HG03354 (cell line): ENCODE results near the gene SYNE2.
A peak's percentile ranks its signal among the peaks of the same experiment; 100 is the strongest.

Source experiments
- ATAC-seq: cut with Tn5 transposase; IDR thresholded peaks from one replicate; pipeline ENCODE4 v1.9.1; 2021; ENCODE audit warnings: mild to moderate bottlenecking; ENCODE audit not compliant: unreplicated experiment, poor library complexity, severe bottlenecking

SYNE2 gene

DNA sequence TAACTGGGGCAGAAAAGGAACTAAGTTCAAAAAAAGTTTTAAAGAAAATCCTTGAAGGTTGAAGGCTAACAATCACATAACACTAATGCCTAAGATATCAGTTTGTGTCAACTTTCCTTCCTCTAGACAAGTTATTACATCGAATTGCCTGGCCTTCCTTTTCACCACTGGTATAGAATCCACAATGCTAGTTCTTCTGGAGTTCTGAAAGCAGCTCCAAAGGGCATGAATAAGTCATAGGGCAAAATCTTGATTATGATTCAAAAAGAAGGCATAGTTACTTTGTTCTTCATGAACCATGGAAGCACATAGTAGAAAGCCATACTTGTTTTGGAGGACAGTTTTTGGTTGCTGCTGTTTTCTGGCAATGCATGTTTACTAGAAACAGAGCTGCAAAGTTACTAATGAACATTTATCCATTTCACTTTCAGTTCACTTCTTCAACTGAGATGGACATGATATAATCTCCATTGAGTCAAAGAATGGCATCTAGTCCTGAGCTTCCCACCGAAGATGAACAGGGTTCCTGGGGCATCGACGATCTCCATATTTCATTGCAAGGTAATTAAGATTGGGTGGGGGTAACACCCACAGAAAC is 56.0 kb downstream of the SYNE2 start:
- ATAC-seq: no peak

DNA sequence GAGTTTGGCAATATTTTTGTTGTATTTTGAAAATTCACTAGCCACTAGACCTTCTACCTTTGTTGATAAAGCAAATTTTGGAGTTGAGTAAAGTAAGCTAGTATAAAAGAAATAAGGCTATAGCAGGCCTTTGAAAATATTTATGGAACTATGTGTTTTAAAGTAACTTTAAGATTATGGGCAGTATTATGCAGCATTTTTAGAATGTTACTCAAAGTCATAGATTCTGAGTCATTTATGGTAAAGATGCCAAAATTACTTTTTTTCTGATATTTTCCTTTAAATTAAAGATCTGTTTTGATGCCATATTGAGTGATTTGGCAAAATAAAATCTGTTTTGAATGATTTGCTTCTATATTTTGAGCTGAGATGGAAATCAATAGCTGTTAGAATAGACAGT is 57.2 kb downstream of the SYNE2 start:
- ATAC-seq: no peak

DNA sequence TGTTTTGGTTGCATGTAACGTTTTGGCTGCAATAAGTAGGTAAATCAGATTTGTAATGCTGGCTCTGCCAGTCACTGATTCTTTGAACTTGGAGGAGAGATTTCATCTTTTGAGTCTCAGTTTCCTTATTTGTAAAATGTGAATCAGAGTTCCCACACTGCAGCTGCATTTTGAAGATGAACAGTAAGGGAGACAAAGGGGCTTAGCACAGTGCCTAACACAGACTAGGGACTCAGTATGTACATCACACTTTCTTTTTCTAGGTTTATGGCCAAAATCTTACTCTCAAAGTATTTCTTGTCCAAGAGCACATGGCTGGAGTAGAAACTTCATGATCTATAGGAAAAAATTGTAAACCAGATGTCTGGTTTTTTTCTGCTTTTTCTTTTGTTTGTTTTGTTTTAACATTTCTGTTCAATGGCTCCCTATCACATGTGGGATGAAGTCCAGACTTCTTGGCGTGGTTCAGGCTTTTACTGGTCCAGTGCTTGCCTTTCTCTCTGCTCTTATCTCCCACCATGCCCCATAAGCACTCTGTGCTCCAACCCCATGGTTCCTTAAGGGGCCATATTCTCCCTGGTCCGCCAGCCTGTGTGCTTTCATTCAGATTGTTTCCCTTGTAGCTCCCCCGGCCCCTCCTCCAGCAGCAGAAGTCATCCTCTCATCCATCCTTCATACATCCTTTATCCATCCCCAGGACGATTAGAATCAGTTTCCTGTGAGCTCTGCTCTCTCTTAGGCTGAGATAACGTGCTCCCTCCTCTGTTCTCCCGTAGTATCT is 58.0 kb downstream of the SYNE2 start:
- ATAC-seq: no peak

DNA sequence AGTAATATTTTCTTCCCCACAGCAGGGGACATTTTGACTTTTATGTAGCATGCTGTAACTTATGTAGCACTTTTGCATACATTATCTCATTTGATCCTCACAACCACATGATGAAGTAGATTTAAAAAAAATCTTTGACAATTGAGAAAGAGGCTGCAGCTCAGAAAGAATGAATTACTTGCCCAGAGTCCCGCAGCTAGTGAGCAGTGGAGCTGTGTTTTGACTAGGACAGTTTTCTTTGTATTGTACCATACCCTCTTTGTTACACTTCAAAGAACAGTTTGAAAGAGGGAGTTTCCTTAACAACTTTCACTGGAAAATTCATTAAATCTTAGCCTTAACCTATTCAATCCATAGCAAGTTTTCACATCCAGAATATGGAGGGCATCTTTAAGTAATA is 58.6 kb downstream of the SYNE2 start:
- no peak for ATAC-seq

DNA sequence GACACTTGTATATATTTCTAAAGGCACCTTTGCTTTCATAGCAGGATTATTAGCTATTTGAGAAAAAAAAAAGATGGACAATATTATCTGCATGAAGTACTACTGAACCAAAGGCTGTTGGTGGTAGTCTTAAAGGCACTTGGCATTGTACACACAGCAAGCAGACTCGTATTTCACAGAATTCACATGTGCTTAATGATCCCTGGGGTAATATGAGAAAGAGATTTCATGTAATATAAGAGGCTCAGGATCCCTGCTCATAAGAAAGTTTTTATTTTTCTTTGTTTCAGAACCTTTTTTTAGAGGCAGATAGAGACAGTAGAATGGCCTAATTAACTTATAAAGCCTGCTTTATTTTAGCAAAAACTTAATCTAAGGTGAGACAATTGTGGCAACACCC is 59.5 kb downstream of the SYNE2 start:
- no peak for ATAC-seq

DNA sequence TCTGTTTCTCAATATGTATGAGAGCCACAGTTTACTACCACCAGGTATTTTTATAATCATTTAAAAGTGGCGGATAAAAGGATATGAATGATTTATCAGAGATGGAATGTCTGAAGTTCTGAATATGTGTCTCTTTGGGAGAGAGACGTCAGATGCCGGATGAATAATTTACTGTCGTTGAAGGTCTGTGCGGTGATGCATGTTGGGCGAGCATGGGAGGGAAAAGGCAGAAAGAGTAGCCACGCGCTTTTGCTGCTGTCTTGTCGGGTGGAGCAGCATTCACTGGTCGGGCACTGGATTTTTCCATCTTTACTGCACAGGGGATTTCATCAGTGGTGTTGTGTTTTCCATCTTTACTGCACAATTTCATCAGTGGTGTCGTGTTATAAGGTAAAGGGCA is 65.6 kb downstream of the SYNE2 start:
- ATAC-seq: no peak

DNA sequence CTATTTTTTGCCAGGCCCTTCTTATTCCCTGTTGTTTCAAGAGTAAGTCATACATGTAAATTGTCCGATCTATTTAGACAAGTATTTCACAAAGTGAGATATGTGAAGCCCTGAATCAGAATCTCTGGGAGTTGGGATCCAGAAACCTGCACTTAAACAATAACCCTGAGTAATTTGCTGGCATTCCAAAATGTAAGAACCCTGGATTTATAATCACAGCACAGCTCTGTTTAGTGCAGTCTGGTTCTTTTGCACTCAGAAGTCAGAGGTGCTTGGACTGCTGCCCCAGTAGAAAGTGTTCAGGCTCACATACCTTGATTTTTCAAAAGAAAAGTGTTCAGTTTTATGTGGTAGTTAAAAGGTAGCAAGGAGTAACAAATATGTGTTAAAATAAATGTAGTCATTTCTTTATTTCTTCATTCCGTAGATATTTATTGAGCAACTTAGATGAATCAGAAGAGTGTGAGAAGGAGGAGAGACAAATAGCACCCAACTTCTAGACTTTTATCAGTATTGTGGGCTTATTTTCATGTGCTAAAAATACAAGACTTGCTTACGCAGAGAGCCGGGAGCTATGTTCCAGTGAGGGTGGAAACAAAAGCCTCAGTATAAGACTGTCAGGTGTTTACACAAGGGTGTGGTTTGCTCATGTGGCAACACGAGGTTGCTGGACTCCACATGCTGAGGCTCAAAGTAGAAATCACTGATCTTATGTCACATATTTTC is 70.1 kb downstream of the SYNE2 start:
- ATAC-seq: no peak

DNA sequence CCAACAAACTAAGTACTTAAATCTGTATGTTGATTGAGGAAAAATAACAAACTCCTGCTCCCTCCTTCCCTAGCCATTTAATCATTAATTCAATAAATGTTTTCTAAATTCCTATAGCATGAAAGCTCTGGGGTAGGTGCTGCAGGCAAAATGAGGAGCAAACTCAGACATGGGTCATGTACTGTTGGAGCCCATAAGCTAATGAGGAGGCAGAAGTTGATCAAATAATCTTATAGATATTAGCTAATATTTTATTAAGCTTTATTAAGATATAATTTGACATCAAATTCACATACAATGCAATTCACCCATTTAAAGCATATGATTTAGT is 70.6 kb downstream of the SYNE2 start:
- no peak for ATAC-seq

DNA sequence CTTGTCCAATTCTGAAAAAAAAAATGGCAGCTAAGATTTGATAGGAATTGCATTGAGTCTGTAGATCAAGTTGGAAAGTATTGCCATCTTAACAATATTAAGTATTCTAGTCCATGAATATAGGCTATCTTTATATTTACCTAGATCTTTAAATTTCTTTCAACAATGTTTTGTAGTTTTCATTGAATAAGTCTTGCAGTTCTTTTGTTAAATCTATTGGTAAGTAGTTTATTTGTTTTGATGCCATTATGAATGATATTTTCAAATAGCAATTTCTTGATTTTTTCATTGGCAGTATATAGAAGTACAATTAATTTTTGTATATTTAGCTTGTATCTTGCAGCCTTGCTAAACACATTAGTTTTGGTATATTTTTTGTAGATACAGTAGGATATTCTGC is 71.6 kb downstream of the SYNE2 start:
- no peak for ATAC-seq

DNA sequence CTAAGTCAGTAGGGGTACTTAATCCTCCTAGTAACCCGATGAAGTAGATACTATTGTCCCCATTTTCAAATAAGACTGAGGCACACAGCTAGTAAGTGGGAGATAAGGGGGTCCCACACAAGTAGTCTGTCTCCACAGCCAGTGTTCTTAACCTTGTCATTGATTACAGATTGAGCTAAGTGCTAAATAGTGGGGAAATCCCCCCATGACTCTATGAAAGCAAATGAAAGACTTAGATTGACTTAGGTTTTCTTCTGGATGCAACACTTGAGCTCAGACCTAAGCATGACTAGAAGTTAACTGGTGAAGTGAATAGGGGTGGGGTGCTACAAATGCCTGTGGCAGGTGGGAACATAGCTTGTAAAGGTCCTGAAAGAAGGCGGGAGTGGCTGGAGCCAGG is 73.8 kb downstream of the SYNE2 start:
- no peak for ATAC-seq

DNA sequence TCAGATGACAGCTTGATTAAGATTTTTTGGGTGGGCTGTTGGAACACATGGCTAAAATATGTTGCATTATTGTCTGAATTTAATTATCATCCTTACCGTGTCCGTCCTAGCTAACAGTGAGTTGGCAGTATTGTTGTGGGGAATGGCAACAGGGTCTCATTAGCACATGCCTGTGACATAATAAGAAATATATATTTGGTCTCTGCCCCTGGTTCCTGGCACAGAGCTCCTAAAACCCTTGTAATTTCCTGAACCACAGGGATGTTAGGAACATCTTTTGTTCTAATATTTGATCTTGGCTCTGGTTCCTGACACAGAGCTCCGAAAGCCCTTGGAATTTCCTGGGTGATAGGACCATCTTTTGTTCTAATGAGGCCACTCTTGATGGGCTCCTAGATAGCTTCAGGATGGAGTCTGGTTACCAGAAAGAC is 76.0 kb downstream of the SYNE2 start:
- ATAC-seq: no peak

DNA sequence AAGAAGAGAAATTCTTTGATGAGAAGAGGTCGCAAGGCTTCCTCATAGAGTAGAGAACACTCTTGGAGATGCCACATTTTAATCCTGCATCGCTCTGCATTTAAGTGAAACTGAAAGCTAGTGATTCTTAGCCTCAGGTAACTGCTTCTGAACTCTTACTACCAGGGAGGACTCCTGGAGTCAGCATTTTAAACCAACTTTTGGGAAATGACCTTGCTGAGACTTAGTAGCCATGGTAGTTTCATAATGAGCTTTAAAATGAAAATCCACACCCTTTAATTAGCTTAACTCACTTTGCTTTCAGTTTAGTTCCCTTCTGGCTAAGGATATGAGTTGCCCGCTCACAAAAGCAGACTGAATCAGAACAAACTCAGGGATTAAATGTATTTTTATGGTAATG is 80.3 kb downstream of the SYNE2 start:
- peak; percentile 42 for ATAC-seq

DNA sequence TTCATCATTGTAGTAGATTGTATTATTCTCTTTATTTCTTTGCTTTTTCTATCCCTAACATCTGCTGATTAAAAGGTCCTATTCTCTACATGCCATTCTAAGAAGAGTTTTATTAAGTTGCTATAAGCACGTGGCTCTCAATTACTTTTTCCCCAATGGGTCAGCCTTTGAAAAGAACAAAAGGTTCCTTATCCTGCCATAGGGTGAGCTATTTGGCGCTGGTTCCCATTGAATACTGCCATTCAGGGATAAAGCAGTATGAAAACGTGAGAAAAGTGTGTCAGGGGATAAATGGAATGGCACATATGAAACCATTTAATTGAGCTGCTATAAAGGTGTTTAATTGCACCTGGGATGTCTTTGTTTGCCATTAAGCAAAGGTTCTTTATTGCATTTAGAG is 80.9 kb downstream of the SYNE2 start:
- no peak for ATAC-seq

DNA sequence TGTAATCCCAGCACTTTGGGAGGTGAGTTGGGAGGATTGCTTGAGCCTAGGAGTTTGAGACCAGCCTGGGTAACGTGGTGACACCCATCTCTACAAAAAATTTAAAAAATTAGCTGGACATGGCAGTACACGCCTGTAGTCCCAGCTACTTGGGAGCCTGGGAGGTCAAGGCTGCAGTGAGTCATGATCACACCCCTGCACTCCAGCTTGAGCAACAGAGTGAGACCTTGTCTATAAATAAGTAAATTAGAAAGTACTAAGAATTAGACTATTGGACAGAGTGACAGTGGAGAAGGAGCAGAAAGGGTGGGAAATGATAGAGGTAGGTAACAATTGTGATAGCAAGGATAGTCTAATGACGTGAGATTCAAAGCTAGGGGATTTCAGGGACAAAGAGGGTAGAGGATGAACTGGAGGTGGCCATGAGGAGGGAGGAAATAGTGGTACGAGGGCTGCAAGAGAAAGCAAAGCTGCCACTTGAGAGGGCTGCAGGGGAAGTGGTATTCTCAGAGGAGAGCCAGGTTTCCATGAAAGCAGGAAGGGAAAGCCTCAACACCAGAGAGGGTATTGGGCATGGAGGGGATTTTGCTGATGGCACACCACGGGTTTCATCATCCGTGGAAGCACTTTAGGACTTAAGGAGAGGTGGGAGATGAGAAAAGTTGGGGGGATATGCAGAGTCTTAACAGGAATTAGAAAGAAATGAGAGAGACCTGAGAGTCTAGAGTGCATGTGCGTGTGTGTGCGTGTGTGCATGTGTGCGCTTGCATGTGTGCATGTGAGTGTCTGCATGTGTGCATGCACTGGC is 85.6 kb downstream of the SYNE2 start:
- peak; percentile 64 for ATAC-seq

DNA sequence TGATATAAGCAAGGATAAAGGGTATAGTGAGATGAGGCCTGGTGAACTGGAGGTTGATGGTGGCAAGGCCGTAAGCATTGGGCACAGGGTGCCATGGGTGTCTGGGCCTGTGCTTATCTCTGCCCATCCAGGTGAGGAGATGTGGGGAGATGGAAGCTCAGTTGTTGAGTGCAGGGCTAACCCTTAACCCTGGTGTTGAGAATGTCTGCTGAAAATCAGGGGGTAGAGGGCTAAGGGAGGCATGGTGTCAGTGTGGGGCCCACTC is 86.1 kb downstream of the SYNE2 start:
- peak; percentile 23 for ATAC-seq

DNA sequence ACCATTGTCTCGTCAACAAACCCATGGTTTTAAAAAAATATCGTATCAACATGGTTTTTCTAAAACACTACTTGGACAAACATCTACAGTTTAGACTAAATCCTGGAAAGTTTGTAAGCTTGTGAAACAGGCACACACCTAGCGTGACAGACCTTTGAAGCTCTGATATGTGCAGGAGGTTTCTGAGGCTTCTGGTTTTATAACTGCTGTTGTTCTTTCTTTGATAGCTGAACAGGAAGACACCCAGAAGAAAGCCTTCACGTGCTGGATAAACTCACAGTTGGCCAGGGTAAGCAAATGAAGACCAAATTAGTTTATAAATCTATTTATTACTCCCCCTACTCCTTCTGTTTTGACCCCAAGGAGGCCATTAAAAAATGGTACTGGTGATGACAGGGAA is 87.6 kb downstream of the SYNE2 start:
- ATAC-seq: no peak

DNA sequence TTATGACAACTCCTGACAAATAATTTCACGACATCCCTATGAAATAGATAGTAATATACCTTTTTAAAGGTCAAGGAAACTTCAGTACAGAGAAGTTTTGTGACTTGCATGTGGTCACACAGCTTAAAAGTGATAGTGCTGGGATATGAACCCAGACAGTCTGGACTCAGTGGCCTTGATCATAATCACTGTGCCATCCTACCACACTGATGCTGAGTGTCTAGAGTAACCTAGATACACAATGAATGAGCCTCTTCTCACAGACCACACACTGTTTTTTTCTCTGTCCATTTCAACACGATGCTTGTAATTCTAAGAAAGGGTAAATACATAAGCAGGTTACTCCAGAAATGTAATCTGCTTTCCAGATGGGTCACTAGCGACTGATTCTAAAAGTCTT is 88.2 kb downstream of the SYNE2 start:
- ATAC-seq: no peak

DNA sequence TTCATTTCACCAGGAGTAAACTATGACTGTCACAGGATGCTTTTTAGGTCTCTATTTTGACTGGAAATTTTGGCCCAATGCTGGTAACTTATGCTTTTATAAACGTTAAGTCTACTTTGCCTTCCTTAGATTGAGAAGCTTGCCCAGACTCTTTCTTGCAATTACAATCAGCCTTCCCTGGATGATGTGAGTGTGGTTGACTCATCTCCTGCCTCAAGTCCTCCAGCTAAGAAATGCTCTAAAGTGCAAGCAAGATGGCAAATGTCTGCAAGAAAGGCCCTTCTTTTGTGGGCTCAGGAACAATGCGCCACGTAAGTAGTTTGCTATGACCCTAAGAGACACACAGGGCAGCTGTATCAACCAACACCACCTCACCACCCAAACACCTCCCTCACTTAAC is 96.9 kb downstream of the SYNE2 start:
- no peak for ATAC-seq

DNA sequence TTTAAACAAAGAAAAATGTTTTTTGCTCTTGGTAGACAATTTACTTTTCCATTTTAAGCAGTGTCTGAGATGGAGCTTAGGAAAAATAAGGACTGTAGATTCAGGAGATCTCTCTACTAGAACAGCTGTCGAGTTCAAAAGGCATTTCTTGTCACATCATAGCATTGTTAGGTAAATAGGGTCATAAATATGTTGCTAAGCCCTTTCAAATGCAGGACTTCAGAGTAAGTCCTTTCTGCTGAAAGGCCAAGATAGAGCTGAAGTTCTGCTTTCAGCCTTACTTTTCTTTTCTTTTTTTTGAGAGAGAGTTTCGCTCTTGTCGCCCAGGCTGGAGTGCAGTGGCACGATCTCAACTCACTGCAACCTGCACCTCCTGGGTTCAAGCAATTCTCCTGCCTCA is 98.2 kb downstream of the SYNE2 start:
- ATAC-seq: no peak

DNA sequence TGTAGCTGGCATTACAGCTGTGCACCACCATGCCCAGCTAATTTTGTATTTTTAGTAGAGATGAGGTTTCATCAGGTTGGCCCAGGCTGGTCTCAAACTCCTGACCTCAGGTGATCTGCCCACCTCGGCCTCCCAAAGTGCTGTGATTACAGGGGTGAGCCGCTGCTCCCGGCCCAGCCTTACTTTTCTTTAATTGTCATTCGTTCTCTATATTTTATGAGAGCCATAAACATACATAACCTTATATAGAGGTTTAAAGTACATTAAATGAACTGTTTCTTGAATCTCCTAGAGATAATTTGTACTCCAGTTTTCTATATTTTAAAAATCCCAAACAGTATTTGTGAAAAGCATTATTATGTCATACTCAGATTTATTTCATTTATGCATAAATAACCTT is 98.6 kb downstream of the SYNE2 start:
- no peak for ATAC-seq
